H1 (cell line): ENCODE data around the gene PPP1CA.

Experiments
- CTCF ChIP-seq, 3 experiments: IDR thresholded peaks; 1 replicate in 2 of 3; 2 replicates in 1 of 3; pipeline versions ENCODE4 v1.5.1 to v1.6.1; 2011; ENCODE audit warnings: low read length in 3 of 3, mild to moderate bottlenecking in 3 of 3, inconsistent platforms in 2 of 3, low read depth in 1 of 3, moderate library complexity in 1 of 3; ENCODE audit not compliant: insufficient read depth in 1 of 3; ENCODE audit errors: control extremely low read depth in 1 of 3
- E2F6 ChIP-seq: IDR thresholded peaks from 2 replicates; pipeline ENCODE4 v1.6.1; 2012; ENCODE audit warnings: inconsistent platforms
- EGR1 ChIP-seq: IDR thresholded peaks from 2 replicates; pipeline ENCODE4 v1.6.1; 2011; ENCODE audit warnings: low read depth, low read length, borderline replicate concordance
- EP300 ChIP-seq, 2 experiments: IDR thresholded peaks; 1 replicate in 1 of 2; 2 replicates in 1 of 2; pipeline ENCODE4 v1.6.1; 2011 to 2012; ENCODE audit warnings: low read depth in 2 of 2, low read length in 2 of 2, mild to moderate bottlenecking in 2 of 2, borderline replicate concordance in 1 of 2, inconsistent platforms in 1 of 2, moderate library complexity in 1 of 2
- GABPA ChIP-seq: IDR thresholded peaks from 2 replicates; pipeline ENCODE4 v1.6.1; 2011; ENCODE audit warnings: mild to moderate bottlenecking, low read length, moderate library complexity, borderline replicate concordance; ENCODE audit not compliant: insufficient read depth
- GTF2F1 ChIP-seq: IDR thresholded peaks from 2 replicates; pipeline ENCODE4 v1.6.1; 2012; ENCODE audit warnings: low read depth, low read length, improper control_type of control experiment, borderline replicate concordance
- POLR2A ChIP-seq, 2 experiments: IDR thresholded peaks; 1 replicate in 1 of 2; 2 replicates in 1 of 2; pipeline ENCODE4 v1.6.1; 2011; ENCODE audit warnings: low read depth in 2 of 2, low read length in 2 of 2, mild to moderate bottlenecking in 2 of 2; ENCODE audit errors: control extremely low read depth in 1 of 2
- POLR2AphosphoS5 ChIP-seq: IDR thresholded peaks from 2 replicates; pipeline ENCODE4 v1.6.1; 2011; ENCODE audit warnings: low read depth, low read length
- RAD21 ChIP-seq, 2 experiments: IDR thresholded peaks in 1 of 2; conservative IDR thresholded peaks in 1 of 2; 2 replicates each; pipeline ENCODE4 v1.6.1; 2011; ENCODE audit warnings: low read depth in 2 of 2, low read length in 2 of 2, improper control_type of control experiment in 1 of 2, inconsistent platforms in 1 of 2, mild to moderate bottlenecking in 1 of 2, moderate library complexity in 1 of 2
- SUZ12 ChIP-seq: fragments of 200-600 bp; sonication (generic); IDR thresholded peaks from 2 replicates; pipeline ENCODE4 v1.6.1; 2012; ENCODE audit warnings: mild to moderate bottlenecking, inconsistent platforms, low read length, moderate library complexity, mixed read lengths
- TBP ChIP-seq: IDR thresholded peaks from 2 replicates; pipeline ENCODE4 v1.6.1; 2011; ENCODE audit warnings: low read depth, low read length, improper control_type of control experiment
- YY1 ChIP-seq: IDR thresholded peaks from 2 replicates; pipeline ENCODE4 v1.6.1; 2011; ENCODE audit warnings: low read depth, mild to moderate bottlenecking, low read length

GRCh38 chr11:67410369-67410831 lies 8.7 kb upstream of the PPP1CA start:
- TF ChIP-seq CTCF (IDR thresholded peaks at IDR 0.05; ENCODE audit: control extremely low read depth in 1 of 3, insufficient read depth in 1 of 3, low read depth in 1 of 3, low read length in 3 of 3) (no peak), POLR2AphosphoS5 (no peak), GTF2F1 (no peak), POLR2A (IDR thresholded peaks at IDR 0.05; ENCODE audit: control extremely low read depth in 1 of 2, low read depth in 2 of 2, low read length in 2 of 2) (no peak; a peak in 1 of 3 replicates), GABPA (no peak), EP300 (IDR thresholded peaks at IDR 0.05; ENCODE audit: borderline replicate concordance in 1 of 2, low read depth in 2 of 2, low read length in 2 of 2) (no peak), YY1 (no peak), SUZ12 (no peak), RAD21 (IDR thresholded peaks at IDR 0.05 in 1 of 2, conservative IDR thresholded peaks at IDR 0.05 in 1 of 2; ENCODE audit: low read depth in 2 of 2, low read length in 2 of 2) (no peak), E2F6 (no peak), TBP (no peak), EGR1 (no peak)
